Skeletal muscle tissue (tissue), 4 donors: ENCODE results near the gene ME2. TPM values are rescaled to one million over a fixed set of nuclear protein-coding genes. Genes with fewer than 3 reads are reported as not detected.
"Not testable (repeated sequence)": the region's sequence is repeated elsewhere in the genome, so short reads cannot be mapped to it uniquely, and the experiment has no call there.

ENCODE experiments used
- H3K27ac ChIP-seq: one replicate; pipeline ENCODE4 v1.7.0; 2013; ENCODE audit warnings: mild to moderate bottlenecking, low read depth, low read length, inconsistent platforms
- H3K27me3 ChIP-seq, 3 donors: one replicate each; pipeline ENCODE4 v1.7.0; 2013; ENCODE audit warnings: low read length in 3 of 3; ENCODE audit not compliant: control insufficient read depth in 3 of 3, insufficient read depth in 3 of 3
- H3K36me3 ChIP-seq, 3 donors: one replicate each; pipeline ENCODE4 v1.7.0; 2013; ENCODE audit warnings: low read length in 3 of 3; ENCODE audit not compliant: control insufficient read depth in 3 of 3, insufficient read depth in 3 of 3
- H3K4me1 ChIP-seq, 3 donors: one replicate each; pipeline ENCODE4 v1.7.0; 2013; ENCODE audit warnings: low read length in 3 of 3, mild to moderate bottlenecking in 3 of 3; ENCODE audit not compliant: control insufficient read depth in 3 of 3, insufficient read depth in 3 of 3
- H3K4me3 ChIP-seq, 3 donors: one replicate each; pipeline ENCODE4 v1.7.0; 2013; ENCODE audit warnings: low read length in 3 of 3
- H3K9ac ChIP-seq, 3 donors: one replicate each; pipeline ENCODE4 v1.7.0; 2013; ENCODE audit warnings: low read length in 3 of 3, mild to moderate bottlenecking in 3 of 3, moderate library complexity in 2 of 3, low read depth in 1 of 3
- H3K9me3 ChIP-seq, 3 donors: one replicate each; pipeline ENCODE4 v1.7.0; 2013; ENCODE audit warnings: low read length in 3 of 3; ENCODE audit not compliant: control insufficient read depth in 3 of 3
- total RNA-seq: library from RNA; depleted of rRNA; stranded (reverse); fragments of >200 nt; gene quantifications from one replicate; pipeline ENCODE4 v1.2.3, GENCODE V29; 2014
- donor health status: Osteomylitis.

Gene ME2
- total RNA-seq, 1 donor from 2014 or later = 26.1 TPM

DNA sequence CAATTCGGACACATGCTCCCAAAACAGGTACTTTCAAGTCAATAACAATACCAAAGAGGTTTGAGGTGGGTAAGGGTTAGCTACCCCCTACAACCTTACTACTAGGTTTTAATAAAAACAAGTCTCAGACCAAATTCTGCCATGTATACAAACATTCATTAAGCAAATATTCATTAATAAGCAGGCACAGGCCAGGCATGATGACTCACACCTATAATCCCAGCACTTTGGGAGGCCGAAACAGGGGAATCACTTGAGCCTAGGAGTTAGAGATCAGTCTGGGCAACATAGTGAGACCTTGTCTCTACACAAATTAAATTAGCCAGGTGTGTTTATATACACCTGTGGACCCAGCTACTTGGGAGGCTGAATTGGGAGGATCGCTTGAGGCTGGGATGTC, 77.2 kb downstream of the ME2 start:
- no peaks in the 10 kb centered on the region for H3K27me3 ChIP-seq
- H3K27ac ChIP-seq = no peak overlapping the region
- no peaks in the 10 kb centered on the region for H3K9me3 ChIP-seq
- H3K4me3 ChIP-seq = no peak overlapping the region
- H3K4me1 ChIP-seq = no peaks in the 10 kb centered on the region
- H3K9ac ChIP-seq = no peak overlapping the region
- no peaks in the 10 kb centered on the region for H3K36me3 ChIP-seq

DNA sequence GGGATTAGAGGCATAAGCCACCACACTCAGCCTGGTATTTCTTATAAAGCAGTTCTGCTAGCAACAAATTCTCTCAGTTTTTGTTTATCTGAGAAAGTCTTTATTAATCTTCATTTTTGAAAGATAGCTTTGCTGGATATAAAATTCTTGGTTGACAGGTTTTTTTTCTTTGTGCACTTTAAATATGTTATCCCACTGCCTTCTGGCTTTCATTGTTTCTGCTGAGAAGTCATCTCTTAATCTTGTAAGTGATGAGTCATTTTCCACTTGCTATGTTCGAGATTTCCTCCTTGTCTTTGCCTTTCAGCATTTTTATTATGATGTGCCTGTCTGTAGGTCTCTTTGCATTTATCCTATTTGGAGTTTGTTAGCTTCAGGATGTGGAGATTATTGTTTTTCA, 83.1 kb downstream of the ME2 start:
- no peaks in the 10 kb centered on the region for H3K27me3 ChIP-seq
- peaks cover 0 to 9% (median 2%) of the 10 kb centered on the region in 3 donors for H3K9me3 ChIP-seq
- H3K9ac ChIP-seq = no peak overlapping the region
- no peak overlapping the region for H3K27ac ChIP-seq
- no peak overlapping the region for H3K4me3 ChIP-seq
- no peaks in the 10 kb centered on the region for H3K4me1 ChIP-seq
- H3K36me3 ChIP-seq = no peaks in the 10 kb centered on the region

DNA sequence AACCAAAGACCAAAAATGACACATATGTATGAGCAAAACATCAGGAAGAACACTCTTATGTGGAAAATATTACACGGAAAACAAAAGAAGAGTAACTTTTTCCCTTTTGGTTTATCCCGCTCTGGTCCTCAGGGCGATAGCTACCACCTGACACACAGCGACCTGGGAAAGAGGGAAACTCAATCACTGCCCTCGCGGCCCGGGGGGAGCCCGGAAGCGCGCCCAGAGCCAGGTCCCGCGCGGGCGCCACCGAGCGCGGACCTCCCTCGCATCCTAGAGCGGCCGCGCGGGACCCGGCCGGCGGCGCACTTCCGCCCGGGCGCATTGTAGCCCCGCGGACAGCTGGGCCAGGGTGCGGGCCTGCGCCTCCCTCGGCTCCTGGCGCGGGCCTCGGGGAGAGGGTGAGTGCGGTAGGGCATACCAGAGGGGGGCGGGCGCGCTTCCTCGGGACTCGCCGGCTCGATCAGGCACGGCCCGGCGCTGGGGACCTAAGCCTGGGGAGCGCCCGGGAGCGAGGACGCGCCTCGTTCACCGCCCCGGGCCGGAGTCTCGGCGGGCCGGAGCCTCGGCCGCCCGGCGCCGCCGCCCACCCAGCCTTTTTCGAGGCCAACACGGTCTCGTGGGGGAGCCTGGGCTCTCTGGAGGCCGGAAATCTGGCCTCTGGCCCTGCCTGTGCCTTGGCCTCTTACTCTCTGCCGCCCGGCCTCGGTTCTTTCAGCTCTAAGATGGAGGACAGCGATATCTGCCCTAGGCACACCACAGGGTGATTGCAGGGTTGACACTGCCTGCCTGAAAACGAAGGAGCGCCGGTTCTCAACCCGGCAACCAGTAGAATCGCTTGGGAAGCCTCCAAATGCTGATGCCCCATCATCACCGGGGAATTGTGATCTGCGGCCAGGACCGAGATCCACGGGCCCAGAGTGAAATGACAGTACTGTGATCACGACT, 89.1 kb downstream of the ME2 start, which contains the start of gene ELAC1:
Gene ELAC1 (plus strand): TSS at position 327 of the 948 bp plus-strand sequence. CDS start 6,365 bp downstream, outside the sequence.
- peak within 1 kb of the TSS; percentile 98 to 99 (median 98) for H3K9ac ChIP-seq
- peaks cover 7 to 21% (median 21%) of the 10 kb centered on the region in 3 donors for H3K4me1 ChIP-seq
- no peaks in the 10 kb centered on the region for H3K36me3 ChIP-seq
- H3K4me3 ChIP-seq = peak within 1 kb of the TSS; percentile 86 to 92 (median 88)
- H3K27me3 ChIP-seq = no peaks in the 10 kb centered on the region
- peak within 1 kb of the TSS; percentile 99 for H3K27ac ChIP-seq
- no peaks in the 10 kb centered on the region for H3K9me3 ChIP-seq

DNA sequence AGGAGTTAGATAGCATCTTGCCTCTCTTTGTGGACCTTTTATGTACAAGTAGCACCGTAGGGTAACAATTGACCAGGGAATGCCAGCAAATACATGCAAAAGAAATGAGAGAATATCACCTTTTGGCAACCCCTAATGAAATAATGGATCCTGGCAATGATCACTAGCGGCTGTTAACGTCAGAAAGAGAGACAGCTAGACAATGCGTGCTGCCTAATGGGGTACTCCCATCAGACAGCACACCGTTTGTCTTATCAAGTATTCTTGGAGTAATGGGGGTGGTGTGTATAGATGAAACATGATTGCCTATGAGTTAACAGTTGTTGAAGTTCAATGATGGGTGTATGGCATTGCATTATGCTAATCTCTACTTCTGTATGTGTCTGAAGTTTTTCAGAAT, 90.5 kb downstream of the ME2 start:
- Histone ChIP-seq H3K9ac (peak overlapping the region; percentile 33 to 99 (median 98)), H3K27me3 (no peaks in the 10 kb centered on the region), H3K4me3 (peak overlapping the region in 2 of 3 donors; percentile 16 to 92), H3K9me3 (no peaks in the 10 kb centered on the region), H3K36me3 (peaks cover under 1 to 2% (median 2%) of the 10 kb centered on the region in 3 donors), H3K27ac (peak overlapping the region; percentile 99), H3K4me1 (peaks cover 9 to 21% (median 21%) of the 10 kb centered on the region in 3 donors)

DNA sequence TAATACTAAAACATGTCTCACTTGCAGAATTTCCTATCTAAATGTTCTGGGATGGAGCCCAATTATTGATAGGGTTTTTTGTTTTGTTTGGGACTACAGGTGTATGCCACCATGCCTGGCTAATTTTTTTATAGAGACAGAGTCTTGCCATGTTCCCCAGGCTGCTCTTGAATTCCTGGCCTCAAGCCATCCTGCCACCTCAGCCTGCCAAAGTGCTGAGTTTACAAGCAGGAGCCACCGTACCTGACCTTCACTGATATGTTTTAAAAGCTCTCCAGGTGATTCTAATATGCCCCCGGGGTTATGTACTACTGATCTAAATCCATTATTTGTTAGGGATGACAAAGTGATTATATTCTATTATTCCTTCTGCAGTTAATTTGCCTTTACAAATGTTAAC, 91.1 kb downstream of the ME2 start:
- Histone ChIP-seq H3K4me3 (peak overlapping the region in 1 of 3 donors; percentile 14), H3K36me3 (peaks cover 6 to 8% (median 7%) of the 10 kb centered on the region in 3 donors), H3K9ac (peak overlapping the region in 1 of 3 donors; percentile 43), H3K27ac (no peak overlapping the region), H3K4me1 (peaks cover 9 to 21% (median 21%) of the 10 kb centered on the region in 3 donors), H3K27me3 (no peaks in the 10 kb centered on the region), H3K9me3 (no peaks in the 10 kb centered on the region)

DNA sequence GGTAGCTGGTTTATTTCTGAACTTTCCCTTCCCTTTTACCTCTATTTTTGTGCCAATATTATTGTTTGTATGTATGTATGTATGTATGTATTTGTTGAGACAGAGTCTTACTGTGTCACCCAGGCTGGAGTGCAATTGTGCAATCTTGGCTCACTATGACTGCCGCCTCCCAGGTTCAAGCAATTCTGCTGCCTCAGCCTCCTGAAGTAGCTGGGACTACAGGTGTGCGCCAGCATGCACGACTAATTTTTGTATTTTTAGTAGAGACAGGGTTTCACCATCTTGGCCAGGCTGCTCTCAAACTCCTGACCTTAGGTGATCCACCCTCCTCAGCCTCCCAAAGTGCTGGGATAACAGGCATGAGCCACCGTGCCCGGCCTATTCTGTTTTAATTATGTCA, 93.5 kb downstream of the ME2 start:
- H3K9me3 ChIP-seq, H3K4me3 ChIP-seq, H3K9ac ChIP-seq, H3K27me3 ChIP-seq: not testable (repeated sequence)
- H3K27ac ChIP-seq = peak overlapping the region; percentile 32
- peaks cover 7 to 19% (median 19%) of the 10 kb centered on the region in 3 donors for H3K4me1 ChIP-seq
- peaks cover 22 to 27% (median 24%) of the 10 kb centered on the region in 3 donors for H3K36me3 ChIP-seq

DNA sequence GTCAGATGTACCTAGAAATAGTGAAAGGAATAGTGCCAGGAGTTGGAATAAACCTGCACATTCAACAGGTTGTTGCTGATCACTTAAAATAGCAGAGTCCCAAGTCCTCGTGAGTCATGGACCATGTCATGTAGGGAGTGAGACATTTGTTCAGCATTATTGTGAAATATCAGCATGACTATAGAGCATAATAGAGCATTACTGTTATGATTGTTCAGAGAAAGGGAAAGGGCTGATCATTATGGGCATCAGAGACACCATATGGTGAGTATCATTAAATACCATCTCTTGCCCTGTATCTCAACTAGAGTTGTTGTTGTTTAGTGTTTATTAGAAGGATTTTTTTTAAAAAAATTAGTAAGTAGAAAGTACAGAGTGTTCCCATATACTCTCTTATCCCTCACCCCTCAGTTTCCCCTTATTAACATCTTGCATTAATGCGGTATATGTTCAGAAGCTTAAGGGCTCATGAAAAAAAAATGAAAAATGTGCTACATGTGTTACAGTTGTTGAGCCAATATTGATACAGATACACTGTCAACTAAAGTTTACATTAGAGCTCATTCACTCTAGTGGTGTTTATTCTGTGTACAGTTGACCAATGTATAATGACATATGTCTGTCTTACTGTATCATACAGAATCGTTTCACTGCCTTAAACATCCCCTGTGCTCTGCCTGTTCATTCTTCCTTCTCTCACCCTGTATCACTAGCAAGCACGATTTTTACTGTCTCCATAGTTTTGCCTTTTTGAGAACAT, 94.6 kb downstream of the ME2 start:
- peaks cover 6 to 16% (median 16%) of the 10 kb centered on the region in 3 donors for H3K4me1 ChIP-seq
- H3K36me3 ChIP-seq = peaks cover 24 to 32% (median 29%) of the 10 kb centered on the region in 3 donors
- H3K9ac ChIP-seq = no peak overlapping the region
- no peak overlapping the region for H3K4me3 ChIP-seq
- no peaks in the 10 kb centered on the region for H3K27me3 ChIP-seq
- H3K9me3 ChIP-seq = no peaks in the 10 kb centered on the region
- H3K27ac ChIP-seq = peak overlapping the region; percentile 32

DNA sequence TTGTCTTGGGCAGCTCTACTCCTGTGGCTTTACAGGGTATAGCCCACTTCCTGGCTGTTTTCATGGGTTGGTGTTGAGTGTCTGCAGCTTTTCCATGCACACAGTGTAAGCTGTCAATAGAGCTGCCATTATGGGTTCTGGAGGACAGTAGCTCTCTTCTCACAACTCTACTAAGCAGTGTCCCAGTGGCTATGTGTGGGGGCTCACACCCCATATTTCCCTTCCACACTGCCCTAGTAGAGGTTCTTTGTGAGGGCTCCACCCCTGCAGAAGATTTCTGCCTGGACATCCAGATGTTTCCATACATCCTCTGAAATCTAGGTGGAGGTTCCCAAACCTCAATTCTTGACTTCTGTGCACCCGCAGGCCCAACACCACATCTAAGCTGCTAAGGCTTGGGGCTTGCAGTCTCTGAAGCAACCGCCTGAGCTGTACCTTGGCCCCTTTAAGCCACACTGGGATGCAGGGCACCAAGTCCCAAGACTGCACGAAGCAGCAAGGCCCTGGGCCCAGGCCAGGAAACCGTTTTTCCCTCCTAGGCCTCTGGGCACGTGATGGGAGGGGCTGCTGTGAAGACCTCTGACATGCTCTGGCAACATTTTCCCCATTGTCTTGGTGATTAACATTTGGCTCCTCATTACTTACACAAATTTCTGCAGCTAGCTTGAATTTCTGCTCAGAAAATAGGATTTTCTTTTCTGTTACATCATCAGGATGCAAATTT, 98.3 kb downstream of the ME2 start:
- Histone ChIP-seq H3K27me3 (no peaks in the 10 kb centered on the region), H3K27ac (no peak overlapping the region), H3K36me3 (peaks cover 30 to 39% (median 37%) of the 10 kb centered on the region in 3 donors), H3K4me1 (peaks cover 0 to 6% (median 3%) of the 10 kb centered on the region in 3 donors), H3K9me3 (no peaks in the 10 kb centered on the region), H3K4me3 (no peak overlapping the region), H3K9ac (no peak overlapping the region)

DNA sequence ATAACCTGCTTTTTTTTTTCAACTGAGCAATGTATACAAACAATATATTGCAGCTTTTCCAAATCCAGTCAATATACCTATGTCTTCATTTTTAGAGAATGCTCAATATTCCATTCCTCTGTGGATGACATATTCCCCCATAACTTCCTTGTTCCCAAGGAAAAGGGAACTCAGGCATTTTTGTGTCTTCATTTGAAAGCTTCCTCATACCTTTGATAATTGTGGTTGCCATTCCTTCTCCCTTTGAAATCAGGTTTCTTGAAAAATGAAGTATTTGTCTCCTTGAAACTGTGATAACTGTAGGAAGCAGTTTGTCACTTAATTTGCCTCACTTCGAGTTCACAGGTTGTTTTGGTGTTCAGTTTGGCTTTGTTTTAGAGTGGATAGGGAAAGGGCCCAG, 102.5 kb downstream of the ME2 start:
- H3K9me3 ChIP-seq = no peaks in the 10 kb centered on the region
- peaks cover 16 to 20% (median 19%) of the 10 kb centered on the region in 3 donors for H3K36me3 ChIP-seq
- H3K4me3 ChIP-seq = no peak overlapping the region
- H3K9ac ChIP-seq = no peak overlapping the region
- no peaks in the 10 kb centered on the region for H3K27me3 ChIP-seq
- H3K27ac ChIP-seq = no peak overlapping the region
- peaks cover 0 to 2% (median under 1%) of the 10 kb centered on the region in 3 donors for H3K4me1 ChIP-seq
